Testis (tissue), 3 donors: ENCODE data around the gene MAP3K20. TPM values are rescaled to one million over a fixed set of nuclear protein-coding genes. Genes with fewer than 3 reads are reported as not detected.

ENCODE experiments used
- DNase-seq: peaks from one replicate; pipeline ENCODE4 v3.0.0-alpha.2; 2019
- H3K27ac ChIP-seq, 2 donors: fragments of 200-600 bp; sonication (generic); one replicate each; pipeline ENCODE4 v1.5.1; 2019
- H3K27me3 ChIP-seq: fragments of 200-600 bp; sonication (generic); one replicate; pipeline ENCODE4 v1.5.1; 2019
- H3K36me3 ChIP-seq: fragments of 200-600 bp; sonication (generic); one replicate; pipeline ENCODE4 v1.5.1; 2017; ENCODE audit warnings: low read depth; ENCODE audit errors: missing control alignments
- H3K4me1 ChIP-seq: fragments of 200-600 bp; sonication (generic); one replicate; pipeline ENCODE4 v1.5.1; 2019
- H3K4me3 ChIP-seq, 2 donors: fragments of 200-600 bp; sonication (generic); one replicate each; pipeline ENCODE4 v1.5.1; 2017 to 2019
- H3K9me3 ChIP-seq: fragments of 200-600 bp; sonication (generic); one replicate; pipeline ENCODE4 v1.5.1; 2017
- CTCF ChIP-seq, 3 experiments: fragments of 450-650 bp in 2 of 3; fragments of 200-600 bp in 1 of 3; sonication (generic) in 1 of 3; IDR thresholded peaks; one replicate each; pipeline ENCODE4 v1.5.1; 2016 to 2019; ENCODE audit warnings: antibody characterized with exemption in 3 of 3, mild to moderate bottlenecking in 2 of 3, moderate library complexity in 1 of 3
- POLR2A ChIP-seq: fragments of 450-650 bp; IDR thresholded peaks from one replicate; pipeline ENCODE4 v1.6.1; 2017; ENCODE audit warnings: antibody characterized with exemption, mild to moderate bottlenecking, moderate library complexity
- WGBS, 2 donors: methylation state at CpG; one replicate each; pipeline ENCODE4 v1.1.5; 2018; 5-methylcytosine and 5-hydroxymethylcytosine counted together
- intact Hi-C: fragments of 100-400 bp; cut with DNase I; formaldehyde crosslinking; loops from one replicate; pipeline ENCODE4 v1.15.1; 2023; ENCODE audit warnings: low total_unique reads
- polyA plus RNA-seq: library from polyadenylated mRNA; stranded (reverse); fragments of 350-450 nt; fragmentation: Illumina TruSeq; extraction: RNeasy Lipid Tissue Mini Kit (QIAGEN cat#74804); gene quantifications from one replicate; pipeline ENCODE4 v1.2.3, GENCODE V29; 2014; ENCODE audit warnings: low read depth, low replicate concordance; ENCODE audit not compliant: insufficient read depth
- total RNA-seq, 2 donors: library from RNA; depleted of rRNA; stranded (reverse); fragments of >200 nt; gene quantifications; one replicate each; pipeline ENCODE4 v1.2.3, GENCODE V29; 2016

The MAP3K20 gene
- total and polyA plus RNA-seq, 3 donors from 2014 or later, result 20.7 to 30.8 (median 25.3) TPM

- 84 to 97% methylated on average over 3 of the region's 3 CpGs for WGBS, 2 donors
- TF ChIP-seq CTCF (IDR thresholded peaks at IDR 0.05) (no peak), POLR2A (no peak)
Observed at GRCh38 chr2:173238831-173239230, 163.2 kb downstream of the MAP3K20 start.

GRCh38 chr2:173239644-173240043 lies 164.0 kb downstream of the MAP3K20 start:
- 96 to 97% methylated on average over 2 of the region's 2 CpGs for WGBS, 2 donors
- intact Hi-C loops, result no loop called here

More at GRCh38 chr2:173238831-173239230, 163.2 kb downstream of the MAP3K20 start:
- H3K4me1 ChIP-seq, result no peaks in the 10 kb centered on the region
- no peak overlapping the region for H3K27ac ChIP-seq
- DNase-seq, result no peak
- H3K4me3 ChIP-seq, result no peak overlapping the region
- intact Hi-C loops, result no loop called here
- H3K9me3 ChIP-seq, result no peaks in the 10 kb centered on the region
- no peaks in the 10 kb centered on the region for H3K27me3 ChIP-seq
- no peaks in the 10 kb centered on the region for H3K36me3 ChIP-seq

GRCh38 chr2:173240083-173240482 lies 164.4 kb downstream of the MAP3K20 start:
- Histone ChIP-seq H3K9me3 (no peaks in the 10 kb centered on the region), H3K4me1 (no peaks in the 10 kb centered on the region), H3K27ac (no peak overlapping the region), H3K27me3 (no peaks in the 10 kb centered on the region), H3K36me3 (no peaks in the 10 kb centered on the region), H3K4me3 (no peak overlapping the region)
- no peak for DNase-seq
- TF ChIP-seq POLR2A (no peak), CTCF (IDR thresholded peaks at IDR 0.05) (no peak)
- intact Hi-C loops, result no loop called here
- 95 to 96% methylated on average over 2 of the region's 2 CpGs for WGBS, 2 donors

More at GRCh38 chr2:173239644-173240043, 164.0 kb downstream of the MAP3K20 start:
- DNase-seq, result no peak
- no peak overlapping the region for H3K4me3 ChIP-seq
- no peaks in the 10 kb centered on the region for H3K9me3 ChIP-seq
- no peaks in the 10 kb centered on the region for H3K4me1 ChIP-seq
- no peaks in the 10 kb centered on the region for H3K36me3 ChIP-seq
- TF ChIP-seq POLR2A, result no peak
- no peak for TF ChIP-seq CTCF (IDR thresholded peaks at IDR 0.05)
- H3K27ac ChIP-seq, result no peak overlapping the region
- no peaks in the 10 kb centered on the region for H3K27me3 ChIP-seq

GRCh38 chr2:173241643-173242042 lies 166.0 kb downstream of the MAP3K20 start:
- no peak overlapping the region for H3K27ac ChIP-seq
- no peaks in the 10 kb centered on the region for H3K4me1 ChIP-seq
- intact Hi-C loops, result no loop called here
- no peaks in the 10 kb centered on the region for H3K27me3 ChIP-seq
- H3K9me3 ChIP-seq, result no peaks in the 10 kb centered on the region
- WGBS, 2 donors, result 89 to 100% methylated on average over 1 of the region's 1 CpG
- TF ChIP-seq CTCF (IDR thresholded peaks at IDR 0.05), result no peak
- no peak for TF ChIP-seq POLR2A
- H3K4me3 ChIP-seq, result no peak overlapping the region
- DNase-seq, result no peak
- H3K36me3 ChIP-seq, result no peaks in the 10 kb centered on the region

GRCh38 chr2:173247156-173247555 lies 171.5 kb downstream of the MAP3K20 start:
- no peak for TF ChIP-seq POLR2A
- TF ChIP-seq CTCF (IDR thresholded peaks at IDR 0.05), result no peak
- H3K4me1 ChIP-seq, result no peaks in the 10 kb centered on the region
- WGBS, 2 donors, result 87 to 95% methylated on average over 2 of the region's 2 CpGs
- DNase-seq, result no peak
- no peaks in the 10 kb centered on the region for H3K36me3 ChIP-seq
- H3K4me3 ChIP-seq, result no peak overlapping the region
- intact Hi-C loops, result no loop called here
- no peaks in the 10 kb centered on the region for H3K9me3 ChIP-seq
- no peaks in the 10 kb centered on the region for H3K27me3 ChIP-seq
- no peak overlapping the region for H3K27ac ChIP-seq
